Stimulated activated CD8-positive, alpha-beta memory T cell treated with anti-CD3 and anti-CD28 coated beads, Interleukin-12 subunit alpha, Interleukin-12 subunit beta, amount 100 ng/mL, for 24 hours (primary cell): ENCODE measurements around the gene CERS6.

Source experiments
- DNase-seq: peaks from one replicate; pipeline ENCODE4 v3.0.0-alpha.2; 2020; ENCODE audit errors: extremely low read depth

The CERS6 gene

GRCh38 chr2:168798888-168799410, 342.9 kb downstream of the CERS6 start:
- no peak for DNase-seq

GRCh38 chr2:168801471-168801870, 345.4 kb downstream of the CERS6 start:
- DNase-seq: no peak

GRCh38 chr2:168801961-168802858, 346.1 kb downstream of the CERS6 start, which contains the start of gene NOSTRIN:
Gene NOSTRIN, plus strand, starts transcription at chr2:168802637. Its CDS starts 10 bp downstream, at chr2:168802647.
- no peak for DNase-seq

GRCh38 chr2:168802859-168803725, 347.0 kb downstream of the CERS6 start:
- DNase-seq: no peak

- no peak for DNase-seq
Observed at GRCh38 chr2:168804214-168804613, 348.1 kb downstream of the CERS6 start.

GRCh38 chr2:168805615-168806014, 349.5 kb downstream of the CERS6 start:
- no peak for DNase-seq

GRCh38 chr2:168809537-168809936, 353.5 kb downstream of the CERS6 start:
- no peak for DNase-seq

- no peak for DNase-seq
Observed at GRCh38 chr2:168810235-168810634, 354.2 kb downstream of the CERS6 start.

GRCh38 chr2:168811696-168812095, 355.6 kb downstream of the CERS6 start:
- DNase-seq: no peak

- no peak for DNase-seq
Observed at GRCh38 chr2:168814046-168814445, 358.0 kb downstream of the CERS6 start.

- DNase-seq: no peak
Observed at GRCh38 chr2:168814939-168815907, 359.2 kb downstream of the CERS6 start.

- no peak for DNase-seq
Observed at GRCh38 chr2:168816369-168816768, 360.3 kb downstream of the CERS6 start.

GRCh38 chr2:168819050-168819715, 363.1 kb downstream of the CERS6 start:
- DNase-seq: no peak

GRCh38 chr2:168819829-168820489, 363.9 kb downstream of the CERS6 start:
- DNase-seq: no peak

GRCh38 chr2:168821577-168821976, 365.5 kb downstream of the CERS6 start:
- DNase-seq: no peak

- DNase-seq: no peak
Observed at GRCh38 chr2:168821992-168822391, 365.9 kb downstream of the CERS6 start.
